GM12874 (cell line): Measurements from ENCODE around the gene DUOX1.

Source experiments
- TF ChIP-seq, protein P1 (sequence below): IDR thresholded peaks from 2 replicates; pipeline ENCODE4 v1.5.1; 2011; ENCODE audit warnings: low read depth, mild to moderate bottlenecking, control low read depth, low read length, moderate library complexity; ENCODE audit not compliant: insufficient read depth

The DUOX1 gene

GRCh38 chr15:45146405-45146804 is 16.6 kb downstream of the DUOX1 start:
- TF ChIP-seq, protein P1, sequence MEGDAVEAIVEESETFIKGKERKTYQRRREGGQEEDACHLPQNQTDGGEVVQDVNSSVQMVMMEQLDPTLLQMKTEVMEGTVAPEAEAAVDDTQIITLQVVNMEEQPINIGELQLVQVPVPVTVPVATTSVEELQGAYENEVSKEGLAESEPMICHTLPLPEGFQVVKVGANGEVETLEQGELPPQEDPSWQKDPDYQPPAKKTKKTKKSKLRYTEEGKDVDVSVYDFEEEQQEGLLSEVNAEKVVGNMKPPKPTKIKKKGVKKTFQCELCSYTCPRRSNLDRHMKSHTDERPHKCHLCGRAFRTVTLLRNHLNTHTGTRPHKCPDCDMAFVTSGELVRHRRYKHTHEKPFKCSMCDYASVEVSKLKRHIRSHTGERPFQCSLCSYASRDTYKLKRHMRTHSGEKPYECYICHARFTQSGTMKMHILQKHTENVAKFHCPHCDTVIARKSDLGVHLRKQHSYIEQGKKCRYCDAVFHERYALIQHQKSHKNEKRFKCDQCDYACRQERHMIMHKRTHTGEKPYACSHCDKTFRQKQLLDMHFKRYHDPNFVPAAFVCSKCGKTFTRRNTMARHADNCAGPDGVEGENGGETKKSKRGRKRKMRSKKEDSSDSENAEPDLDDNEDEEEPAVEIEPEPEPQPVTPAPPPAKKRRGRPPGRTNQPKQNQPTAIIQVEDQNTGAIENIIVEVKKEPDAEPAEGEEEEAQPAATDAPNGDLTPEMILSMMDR: no peak

DNA sequence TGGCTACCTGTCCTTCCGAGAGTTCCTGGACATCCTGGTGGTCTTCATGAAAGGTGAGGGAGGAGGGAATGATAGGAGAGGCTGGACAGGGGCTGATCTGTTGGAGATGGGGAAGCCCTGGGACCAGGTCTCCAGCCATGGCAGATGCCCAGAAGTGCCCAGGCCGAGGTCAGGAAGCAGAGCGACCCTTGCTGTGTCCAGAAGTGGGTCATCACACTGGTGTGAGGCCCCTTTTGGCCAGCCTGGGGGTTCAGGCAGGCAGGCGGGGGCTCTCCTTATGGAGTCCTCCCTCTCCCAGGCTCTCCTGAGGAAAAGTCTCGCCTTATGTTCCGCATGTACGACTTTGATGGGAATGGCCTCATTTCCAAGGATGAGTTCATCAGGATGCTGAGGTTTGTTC is 17.8 kb downstream of the DUOX1 start:
- TF ChIP-seq, protein P1: no peak

- TF ChIP-seq, protein P1: no peak
Observed at GRCh38 chr15:45148076-45149059, 18.6 kb downstream of the DUOX1 start.

GRCh38 chr15:45149060-45149459 is 19.3 kb downstream of the DUOX1 start:
- TF ChIP-seq, protein P1: no peak

DNA sequence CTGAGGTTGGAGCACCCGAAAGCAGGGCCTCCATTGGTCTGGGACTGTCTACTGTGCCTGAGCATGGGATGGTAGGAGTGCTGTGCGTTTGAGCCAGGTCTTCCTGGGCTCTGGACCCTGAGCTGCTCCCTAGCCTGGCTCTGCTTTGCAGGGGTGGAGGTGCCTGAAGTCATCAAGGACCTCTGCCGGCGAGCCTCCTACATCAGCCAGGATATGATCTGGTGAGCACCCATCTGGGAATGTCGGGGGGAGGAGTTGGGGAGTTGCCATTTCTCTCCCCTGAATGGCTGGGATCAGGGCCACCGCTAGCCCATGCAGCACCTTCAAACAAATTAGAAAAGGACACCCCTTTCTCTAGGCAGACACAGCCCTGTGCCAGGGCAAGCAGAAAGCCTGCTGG is 20.7 kb downstream of the DUOX1 start:
- TF ChIP-seq, protein P1: no peak

- TF ChIP-seq, protein P1: no peak
Observed at GRCh38 chr15:45150997-45151396, 21.2 kb downstream of the DUOX1 start.

DNA sequence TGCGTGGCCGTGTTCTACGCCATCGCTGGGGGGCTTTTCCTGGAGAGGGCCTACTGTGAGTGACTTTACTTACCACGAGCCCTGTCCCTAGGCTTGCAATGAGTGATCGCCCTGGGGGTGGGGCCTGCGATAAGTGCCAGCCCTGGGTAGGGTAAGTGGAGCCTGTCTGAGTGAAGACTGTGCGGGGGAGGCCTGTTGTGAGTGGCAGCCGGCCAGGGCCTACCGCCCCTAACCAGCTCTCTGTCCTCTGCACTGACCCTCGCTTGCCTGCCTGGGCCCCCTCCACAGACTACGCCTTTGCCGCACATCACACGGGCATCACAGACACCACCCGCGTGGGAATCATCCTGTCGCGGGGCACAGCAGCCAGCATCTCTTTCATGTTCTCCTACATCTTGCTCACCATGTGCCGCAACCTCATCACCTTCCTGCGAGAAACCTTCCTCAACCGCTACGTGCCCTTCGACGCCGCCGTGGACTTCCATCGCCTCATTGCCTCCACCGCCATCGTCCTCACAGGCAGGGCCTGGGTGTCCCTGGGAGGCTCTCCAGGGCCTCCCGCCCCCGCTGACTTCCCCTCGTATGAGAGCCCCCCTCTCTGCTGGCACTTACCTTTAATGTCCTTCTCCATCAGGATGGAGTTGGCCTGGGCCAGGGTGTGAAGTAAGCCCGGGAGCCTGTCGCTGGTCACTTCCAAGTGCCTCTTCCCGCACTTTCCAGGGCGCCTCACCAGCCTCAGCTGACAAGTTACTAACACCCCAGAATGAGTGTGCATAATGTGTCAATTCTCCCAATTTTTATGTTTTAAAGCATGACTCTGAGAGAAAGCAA is 22.4 kb downstream of the DUOX1 start:
- TF ChIP-seq, protein P1: no peak
